ENCODE measurements around the gene PRSS3. TPM values are rescaled to one million over a fixed set of nuclear protein-coding genes. Genes with fewer than 3 reads are reported as not detected.
"Not testable (repeated sequence)": the region's sequence is repeated elsewhere in the genome, so short reads cannot be mapped to it uniquely, and the experiment has no call there.

PRSS3 gene
- total and polyA plus RNA-seq, 10 of the 15 experiments (the other 5 are each of a cell fraction or from before 2014, with no cell fraction given) = 0.54 TPM; not detected in 9

DNA sequence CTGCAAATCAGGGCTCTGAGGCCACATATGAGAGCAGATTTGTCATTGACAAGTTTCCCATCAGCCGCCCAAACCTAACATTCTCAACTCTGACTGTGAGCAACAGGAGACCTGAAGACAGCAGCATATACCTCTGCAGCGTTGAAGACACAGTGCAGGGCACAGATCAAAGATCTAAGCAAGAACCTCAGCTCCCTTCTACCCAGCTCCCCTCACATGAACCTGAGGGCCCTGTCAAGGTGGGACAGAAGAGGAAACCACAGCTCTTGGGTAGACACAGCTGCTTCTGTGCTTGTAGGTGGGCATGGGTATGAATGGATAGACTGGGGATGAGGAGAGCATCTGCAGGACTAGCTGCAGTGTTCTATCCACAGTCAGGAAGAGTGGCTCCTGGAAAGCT, 8.7 kb upstream of the PRSS3 start (continued):
- no peak for TF ChIP-seq RAD51 (IDR thresholded peaks at IDR 0.05)
- no peak for TF ChIP-seq IKZF1 (conservative IDR thresholded peaks at IDR 0.05)
- no peak for TF ChIP-seq BCL11A (IDR thresholded peaks at IDR 0.05; ENCODE audit: low read depth, low read length)
- TF ChIP-seq SMAD5 (IDR thresholded peaks at IDR 0.05; ENCODE audit: low read depth) = no peak
- TF ChIP-seq CHD2 (IDR thresholded peaks at IDR 0.05; ENCODE audit: borderline replicate concordance, low read depth, low read length) = no peak
- no peak for TF ChIP-seq SUZ12 (IDR thresholded peaks at IDR 0.05; ENCODE audit: unreplicated experiment)

GRCh38 chr9:33787839-33788238, 7.5 kb upstream of the PRSS3 start:
- peak; percentile 28; the same call in 1 of the 3 replicates for ATAC-seq
- no peaks in the 10 kb centered on the region for H3K27me3 ChIP-seq (replicated peaks in 1 of 2; ENCODE audit: control insufficient read depth in 2 of 2, insufficient read depth in 2 of 2, low read length in 1 of 2)
- intact Hi-C loops (cut with micrococcal nuclease; ENCODE audit: unreplicated experiment) (no loop called here), in situ Hi-C loops (cut with MboI) (no loop called here)
- ChIA-PET RAD21 (ENCODE audit: unreplicated experiment) (no interaction called here), POLR2A (interaction anchor here (1.3 kb wide), 1 partner anchor 25 kb away, joined by 3 read pairs; no protein-coding TSS in a partner anchor), CTCF (interaction anchor here (0.8 to 2.6 kb wide), 5 partner anchors 9 to 71 kb away, joined by 3 to 16 read pairs (median 4); no protein-coding TSS in a partner anchor), SMC1A (ENCODE audit: uncharacterized antibody, unreplicated experiment) (no interaction called here)
- no peak for TF ChIP-seq RFX5 (IDR thresholded peaks at IDR 0.05; ENCODE audit: low read depth, low read length)
- no peak for TF ChIP-seq GATAD2B (conservative IDR thresholded peaks at IDR 0.05; ENCODE audit: low read depth)
- TF ChIP-seq CTCF (IDR thresholded peaks at IDR 0.05 in 2 of 3, conservative IDR thresholded peaks at IDR 0.05 in 1 of 3; ENCODE audit: control insufficient read depth in 2 of 3, extremely low read depth in 1 of 3, insufficient read depth in 1 of 3, low read depth in 3 of 3, low read length in 3 of 3) = peak in 2 of 3 experiments; percentile 11 to 14; a peak in 2 of 6 replicates
- H4K20me1 ChIP-seq (ENCODE audit: control insufficient read depth, insufficient read depth) = no peaks in the 10 kb centered on the region
- no peak overlapping the region for H3K9ac ChIP-seq (ENCODE audit: control insufficient read depth, insufficient read depth, low read length)
- DNase-seq (ENCODE audit: low read depth, low spot score) = no peak
- no peak for FAIRE-seq
- no TSS peak for BruUV-seq (replicated peaks)
- H2AFZ ChIP-seq (ENCODE audit: control insufficient read depth, low read depth, low read length) = no peak overlapping the region
- H3K79me2 ChIP-seq (ENCODE audit: control insufficient read depth, insufficient read depth, low read length) = no peaks in the 10 kb centered on the region
- H3K27ac ChIP-seq (ENCODE audit: control insufficient read depth, insufficient read depth) = no peak overlapping the region
- H3K4me1 ChIP-seq (ENCODE audit: control insufficient read depth, insufficient read depth, low read length) = no peaks in the 10 kb centered on the region
- H3K9me3 ChIP-seq (replicated peaks; ENCODE audit: control insufficient read depth, insufficient read depth, low read length) = no peaks in the 10 kb centered on the region
- no peak overlapping the region for H3K4me3 ChIP-seq
- no peak overlapping the region for H3K4me2 ChIP-seq (ENCODE audit: control insufficient read depth, insufficient read depth)
- 33% methylated on average over 1 of the region's 1 CpG for WGBS (ENCODE audit: insufficient coverage, insufficient replicate concordance, low lambda C conversion rate, missing lambda C conversion rate)
- H3K36me3 ChIP-seq (ENCODE audit: control insufficient read depth in 2 of 2, insufficient read depth in 2 of 2, low read length in 1 of 2) = no peaks in the 10 kb centered on the region

DNA sequence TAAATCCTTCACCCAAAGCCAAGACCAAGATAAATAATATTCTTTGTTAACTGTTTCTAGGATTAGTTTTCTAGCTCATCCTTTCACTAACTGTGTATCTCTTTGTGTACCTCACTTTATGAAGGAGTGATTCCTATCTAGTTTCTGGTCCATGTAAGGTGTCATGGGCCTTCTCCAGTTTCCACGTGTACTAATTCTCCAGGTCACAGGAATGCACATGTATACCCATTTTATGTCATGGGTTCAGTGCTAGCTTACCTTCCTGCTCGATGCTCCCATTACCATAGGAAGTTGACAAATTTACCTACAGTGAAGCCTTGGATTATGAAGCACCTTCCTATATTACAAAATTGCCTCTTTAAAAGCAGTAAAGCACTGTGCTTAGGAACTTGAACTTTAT, 5.9 kb upstream of the PRSS3 start:
- H4K20me1 ChIP-seq (ENCODE audit: control insufficient read depth, insufficient read depth); POLR2A ChIA-PET; RAD21 ChIA-PET (ENCODE audit: unreplicated experiment); intact Hi-C loops (cut with micrococcal nuclease; ENCODE audit: unreplicated experiment); H2AFZ ChIP-seq (ENCODE audit: control insufficient read depth, low read depth, low read length); SMC1A ChIA-PET (ENCODE audit: uncharacterized antibody, unreplicated experiment); in situ Hi-C loops (cut with MboI); H3K9ac ChIP-seq (ENCODE audit: control insufficient read depth, insufficient read depth, low read length); H3K27ac ChIP-seq (ENCODE audit: control insufficient read depth, insufficient read depth); H3K79me2 ChIP-seq (ENCODE audit: control insufficient read depth, insufficient read depth, low read length); FAIRE-seq; DNase-seq (ENCODE audit: low read depth, low spot score); BruUV-seq (replicated peaks); H3K4me2 ChIP-seq (ENCODE audit: control insufficient read depth, insufficient read depth); H3K4me3 ChIP-seq; H3K36me3 ChIP-seq (ENCODE audit: control insufficient read depth in 2 of 2, insufficient read depth in 2 of 2, low read length in 1 of 2); H3K9me3 ChIP-seq (replicated peaks; ENCODE audit: control insufficient read depth, insufficient read depth, low read length); H3K27me3 ChIP-seq (replicated peaks in 1 of 2; ENCODE audit: control insufficient read depth in 2 of 2, insufficient read depth in 2 of 2, low read length in 1 of 2); H3K4me1 ChIP-seq (ENCODE audit: control insufficient read depth, insufficient read depth, low read length); ATAC-seq: not testable (repeated sequence)
- CTCF ChIA-PET = interaction anchor here (1.7 kb wide), 1 partner anchor 18 kb away, joined by 5 read pairs; no protein-coding TSS in a partner anchor
- WGBS (ENCODE audit: insufficient coverage, insufficient replicate concordance, low lambda C conversion rate, missing lambda C conversion rate) = 28% methylated on average over 2 of the region's 2 CpGs

Measured in GM12878 (cell line).